Measurements from ENCODE around the gene SNX3. TPM values are rescaled to one million over a fixed set of nuclear protein-coding genes. Genes with fewer than 3 reads are reported as not detected.
"Not testable (repeated sequence)": the region's sequence is repeated elsewhere in the genome, so short reads cannot be mapped to it uniquely, and the experiment has no call there.

SNX3 gene
- total RNA-seq, 1 donor from 2014 or later, result 245 TPM

DNA sequence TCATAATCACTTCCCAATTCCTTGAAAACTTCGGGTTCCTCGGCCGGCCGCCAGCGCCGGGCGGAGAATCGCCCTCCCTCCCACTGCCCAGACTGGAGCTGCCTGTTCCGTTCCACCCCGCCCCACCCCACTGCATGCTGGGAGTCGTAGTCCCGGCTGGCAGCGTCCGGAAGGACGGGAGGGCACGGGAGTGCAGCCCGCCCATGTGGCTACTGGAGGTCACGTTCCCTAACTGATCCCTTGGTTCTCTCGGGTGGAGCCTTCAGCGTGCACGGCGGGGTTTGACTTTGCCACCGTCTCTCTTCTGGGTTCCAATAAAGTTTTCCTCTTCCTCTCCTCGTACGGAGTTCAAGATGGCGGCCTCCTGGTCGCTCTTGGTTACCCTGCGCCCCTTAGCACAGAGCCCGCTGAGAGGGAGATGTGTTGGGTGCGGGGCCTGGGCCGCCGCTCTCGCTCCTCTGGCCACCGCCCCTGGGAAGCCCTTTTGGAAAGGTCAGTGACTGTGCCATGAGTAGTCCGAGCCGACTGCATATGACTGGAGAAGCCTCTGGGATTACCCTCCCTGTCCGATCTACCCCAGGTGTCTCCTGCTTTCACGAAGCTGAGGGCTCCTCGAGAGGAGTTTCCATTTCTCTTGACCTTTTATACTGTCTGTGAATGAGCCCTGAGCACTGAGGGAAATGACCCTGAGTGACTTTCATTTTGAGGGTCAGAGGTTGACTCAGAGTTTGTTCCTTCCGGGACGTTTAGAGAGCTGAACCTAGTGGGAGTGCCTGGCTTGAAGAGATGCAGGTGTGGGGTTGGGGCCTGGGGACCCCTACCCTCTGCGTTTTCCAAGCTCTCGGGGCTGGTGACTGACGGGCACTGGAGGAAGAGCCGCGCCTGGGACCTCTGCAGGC, 34.1 kb upstream of the SNX3 start, which contains the start of gene AFG1L:
Gene AFG1L (plus strand): TSS at position 328 of the 899 bp plus-strand sequence. CDS start 26 bp downstream, at position 354.
- Histone ChIP-seq H3K36me3 (no peaks in the 10 kb centered on the region), H3K4me1 (peaks cover 22% of the 10 kb centered on the region), H3K27ac (replicated peaks) (peak within 1 kb of the TSS; percentile 98), H3K27me3 (ENCODE audit: low read depth) (no peaks in the 10 kb centered on the region), H3K9me3 (replicated peaks) (no peaks in the 10 kb centered on the region), H3K4me3 (peak within 1 kb of the TSS; percentile 83)
- intact Hi-C loops (cut with micrococcal nuclease), result no loop called here
- DNase-seq, result peak; percentile 95
- TF ChIP-seq, protein P1, sequence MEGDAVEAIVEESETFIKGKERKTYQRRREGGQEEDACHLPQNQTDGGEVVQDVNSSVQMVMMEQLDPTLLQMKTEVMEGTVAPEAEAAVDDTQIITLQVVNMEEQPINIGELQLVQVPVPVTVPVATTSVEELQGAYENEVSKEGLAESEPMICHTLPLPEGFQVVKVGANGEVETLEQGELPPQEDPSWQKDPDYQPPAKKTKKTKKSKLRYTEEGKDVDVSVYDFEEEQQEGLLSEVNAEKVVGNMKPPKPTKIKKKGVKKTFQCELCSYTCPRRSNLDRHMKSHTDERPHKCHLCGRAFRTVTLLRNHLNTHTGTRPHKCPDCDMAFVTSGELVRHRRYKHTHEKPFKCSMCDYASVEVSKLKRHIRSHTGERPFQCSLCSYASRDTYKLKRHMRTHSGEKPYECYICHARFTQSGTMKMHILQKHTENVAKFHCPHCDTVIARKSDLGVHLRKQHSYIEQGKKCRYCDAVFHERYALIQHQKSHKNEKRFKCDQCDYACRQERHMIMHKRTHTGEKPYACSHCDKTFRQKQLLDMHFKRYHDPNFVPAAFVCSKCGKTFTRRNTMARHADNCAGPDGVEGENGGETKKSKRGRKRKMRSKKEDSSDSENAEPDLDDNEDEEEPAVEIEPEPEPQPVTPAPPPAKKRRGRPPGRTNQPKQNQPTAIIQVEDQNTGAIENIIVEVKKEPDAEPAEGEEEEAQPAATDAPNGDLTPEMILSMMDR (IDR thresholded peaks at IDR 0.05; ENCODE audit: borderline replicate concordance), result no peak

- intact Hi-C loops (cut with micrococcal nuclease), result no loop called here
- no peaks in the 10 kb centered on the region for H3K9me3 ChIP-seq (replicated peaks)
- TF ChIP-seq, protein P1 (IDR thresholded peaks at IDR 0.05; ENCODE audit: borderline replicate concordance), result no peak
- no peaks in the 10 kb centered on the region for H3K36me3 ChIP-seq
- H3K4me1 ChIP-seq, result peaks cover 22% of the 10 kb centered on the region
- DNase-seq, result no peak
- H3K4me3 ChIP-seq, result peak overlapping the region; percentile 83
- H3K27me3 ChIP-seq (ENCODE audit: low read depth), result no peaks in the 10 kb centered on the region
- peak overlapping the region; percentile 98 for H3K27ac ChIP-seq (replicated peaks)
Observed at GRCh38 chr6:108294297-108294726, 33.5 kb upstream of the SNX3 start.

DNA sequence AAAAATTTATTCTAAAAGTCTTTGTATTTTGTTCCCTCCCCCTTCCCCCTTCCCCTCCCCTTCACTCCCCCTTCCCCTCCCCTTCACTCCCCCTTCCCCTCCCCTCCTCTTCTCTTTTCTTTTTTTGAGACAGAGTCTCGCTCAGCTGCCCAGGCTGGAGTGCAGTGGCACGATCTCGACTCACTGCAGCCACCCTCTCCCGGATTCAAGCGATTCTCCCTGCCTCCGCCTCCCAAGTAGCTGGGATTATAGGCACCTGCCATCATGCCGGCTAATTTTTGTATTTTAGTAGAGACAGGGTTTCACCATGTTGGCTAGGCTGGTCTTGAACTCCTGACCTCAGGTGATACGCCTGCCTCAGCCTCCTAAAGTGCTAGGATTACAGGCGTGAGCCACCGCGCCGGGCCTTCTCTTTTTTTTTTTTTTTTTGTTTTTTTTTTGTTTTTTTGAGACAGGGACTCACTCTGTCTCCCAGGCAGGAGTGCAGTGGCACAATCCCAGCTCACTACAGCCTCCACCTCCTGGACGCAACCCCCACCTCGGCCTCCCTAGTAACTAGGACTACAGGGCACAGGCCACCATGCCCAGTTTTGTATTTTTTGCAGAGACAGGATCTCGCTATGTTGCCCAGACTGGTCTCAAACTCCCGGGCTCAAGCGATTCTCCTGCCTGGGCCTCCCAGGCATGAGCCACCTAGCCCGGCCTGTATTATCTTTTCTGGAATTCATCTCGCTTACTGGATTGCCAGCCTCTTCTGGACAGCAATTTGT, 32.9 kb upstream of the SNX3 start:
- intact Hi-C loops (cut with micrococcal nuclease), result no loop called here
- no peak for DNase-seq

DNA sequence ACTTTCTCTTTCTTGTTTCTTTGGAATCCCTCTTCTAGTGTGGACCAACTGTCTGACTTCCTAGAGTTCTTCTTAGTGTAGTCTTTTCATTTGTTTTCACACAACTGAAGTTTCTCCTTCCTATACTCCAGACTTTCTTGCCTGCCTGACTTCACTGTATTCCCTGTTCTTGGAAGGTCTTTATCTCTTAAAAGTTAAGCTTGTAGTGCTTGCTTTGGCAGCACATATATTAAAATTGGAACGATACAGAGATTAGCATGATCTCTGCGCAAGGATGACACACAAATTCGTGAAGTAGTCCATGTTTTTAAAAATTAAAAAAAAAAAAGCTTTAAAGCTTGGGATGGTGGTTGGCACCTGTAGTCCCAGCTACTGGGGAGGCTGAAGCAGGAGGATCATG, 31.7 kb upstream of the SNX3 start:
- H3K36me3 ChIP-seq; H3K27me3 ChIP-seq (ENCODE audit: low read depth); H3K4me3 ChIP-seq; H3K9me3 ChIP-seq (replicated peaks); H3K27ac ChIP-seq (replicated peaks); DNase-seq; intact Hi-C loops (cut with micrococcal nuclease): not testable (repeated sequence)
- H3K4me1 ChIP-seq, result peaks cover 22% of the 10 kb centered on the region

More for the DNA sequence above, 32.9 kb upstream of the SNX3 start:
- Histone ChIP-seq H3K27ac (replicated peaks) (peak overlapping the region; percentile 98), H3K4me3 (peak overlapping the region; percentile 83), H3K4me1 (peaks cover 22% of the 10 kb centered on the region), H3K27me3 (ENCODE audit: low read depth) (no peaks in the 10 kb centered on the region), H3K9me3 (replicated peaks) (no peaks in the 10 kb centered on the region), H3K36me3 (no peaks in the 10 kb centered on the region)
- TF ChIP-seq, protein P1 (IDR thresholded peaks at IDR 0.05; ENCODE audit: borderline replicate concordance), result no peak

- Histone ChIP-seq H3K4me1 (peaks cover 19% of the 10 kb centered on the region), H3K9me3 (replicated peaks) (no peaks in the 10 kb centered on the region), H3K27me3 (ENCODE audit: low read depth) (no peaks in the 10 kb centered on the region), H3K36me3 (no peaks in the 10 kb centered on the region), H3K27ac (replicated peaks) (no peak overlapping the region), H3K4me3 (no peak overlapping the region)
- intact Hi-C loops (cut with micrococcal nuclease), result no loop called here
- TF ChIP-seq, protein P1 (IDR thresholded peaks at IDR 0.05; ENCODE audit: borderline replicate concordance), result no peak
- DNase-seq, result no peak
Observed at GRCh38 chr6:108291091-108291490, 30.3 kb upstream of the SNX3 start.

Data from left ventricle myocardium inferior (tissue), 1 donor.